ENCODE data around the gene HLA-B. TPM values are rescaled to one million over a fixed set of nuclear protein-coding genes. Genes with fewer than 3 reads are reported as not detected.

The HLA-B gene
- total RNA-seq, 1 donor from 2014 or later, result 270 TPM

- DNase-seq (ENCODE audit: low read depth), result no peak
Observed at GRCh38 chr6:31308050-31308844, 48.7 kb downstream of the HLA-B start.

GRCh38 chr6:31307669-31308049 lies 49.3 kb downstream of the HLA-B start:
- no peak for DNase-seq (ENCODE audit: low read depth)

- no peak for DNase-seq (ENCODE audit: low read depth)
Observed at GRCh38 chr6:31305703-31306219, 51.2 kb downstream of the HLA-B start.

- no peak for DNase-seq (ENCODE audit: low read depth)
Observed at GRCh38 chr6:31304683-31305082, 52.3 kb downstream of the HLA-B start.

Small RNAs within 50 kb of the gene (microRNA-seq; reads per million reads assigned to microRNA genes)
- not detected for gene MIR6891

Other genes with a start within 250 kb of the HLA-B start
- gene C6orf15, start 244.6 kb downstream of the HLA-B start, total RNA-seq, result 1.2 and 2.4 TPM in 2 replicates
- gene PSORS1C1, start 242.4 kb downstream of the HLA-B start, total RNA-seq, result 0.21 and 0.29 TPM in 2 replicates
- 0.16 TPM in 1 of 2 replicates, not detected in the other for gene CDSN, start 236.7 kb downstream of the HLA-B start, total RNA-seq
- gene PSORS1C2, start 218.1 kb downstream of the HLA-B start, total RNA-seq, result not detected in 2 replicates
- 11.9 and 19.8 TPM in 2 replicates for gene CCHCR1, start 199.4 kb downstream of the HLA-B start, total RNA-seq
- 2.8 and 4.0 TPM in 2 replicates for gene TCF19, start 198.6 kb downstream of the HLA-B start, total RNA-seq
- 1.4 and 2.5 TPM in 2 replicates for gene POU5F1, start 186.5 kb downstream of the HLA-B start, total RNA-seq
- 348 and 447 TPM in 2 replicates for gene HLA-C, start 85.1 kb downstream of the HLA-B start, total RNA-seq
- gene MICA, start 46.4 kb upstream of the HLA-B start, total RNA-seq, result 32.5 and 55.9 TPM in 2 replicates
- gene MICB, start 141.0 kb upstream of the HLA-B start, total RNA-seq, result 2.1 and 2.9 TPM in 2 replicates
- not detected in 2 replicates for gene MCCD1, start 171.8 kb upstream of the HLA-B start, total RNA-seq
- gene DDX39B, start 184.8 kb upstream of the HLA-B start, total RNA-seq, result 290 and 382 TPM in 2 replicates
- gene ATP6V1G2, start 189.4 kb upstream of the HLA-B start, total RNA-seq, result 4.8 and 8.5 TPM in 2 replicates
- gene NFKBIL1, start 190.4 kb upstream of the HLA-B start, total RNA-seq, result 26.1 and 28.3 TPM in 2 replicates
- not detected in 2 replicates for gene LTA, start 215.1 kb upstream of the HLA-B start, total RNA-seq
- gene TNF, start 218.4 kb upstream of the HLA-B start, total RNA-seq, result not detected in 2 replicates
- gene LTB, start 225.2 kb upstream of the HLA-B start, total RNA-seq, result 0.40 TPM in 1 of 2 replicates, not detected in the other
- gene LST1, start 229.1 kb upstream of the HLA-B start, total RNA-seq, result not detected in 2 replicates
- not detected in 2 replicates for gene NCR3, start 235.8 kb upstream of the HLA-B start, total RNA-seq